H1 (cell line): ENCODE data around the gene KCNN4. TPM values are rescaled to one million over a fixed set of nuclear protein-coding genes. Genes with fewer than 3 reads are reported as not detected.

Source experiments
- CHD7 ChIP-seq: fragments of 300-600 bp; sonication (generic); IDR thresholded peaks from 2 replicates; pipeline ENCODE4 v1.7.1; 2012; ENCODE audit warnings: low read length, moderate library complexity, mild to moderate bottlenecking, inconsistent platforms; ENCODE audit not compliant: insufficient replicate concordance
- CREB1 ChIP-seq: IDR thresholded peaks from 2 replicates; pipeline ENCODE4 v1.6.1; 2012; ENCODE audit warnings: inconsistent platforms
- POU5F1 ChIP-seq: IDR thresholded peaks from 2 replicates; pipeline ENCODE4 v1.6.1; 2011; ENCODE audit warnings: low read depth, mild to moderate bottlenecking, low read length, moderate library complexity
- TCF12 ChIP-seq: IDR thresholded peaks from 2 replicates; pipeline ENCODE4 v1.6.1; 2011; ENCODE audit warnings: low read depth, mild to moderate bottlenecking, low read length
- polyA plus RNA-seq, 7 experiments: library from polyadenylated mRNA; depleted of rRNA in 3 of 7; stranded (reverse) in 5 of 7; unstranded in 2 of 7; fragments of >200 nt in 5 of 7; fragments of 200-250 nt in 2 of 7; gene quantifications; 1 replicate in 5 of 7; 2 replicates in 1 of 7; 4 replicates in 1 of 7; pipeline versions ENCODE4 v1.2.1 to v1.2.3, GENCODE V29; 2011 to 2013; ENCODE audit warnings: missing spikeins in 2 of 7, mixed read lengths in 2 of 7
- total RNA-seq: library from RNA; stranded (reverse); fragmentation: NEBNext Ultra II Directional; extraction: Animal tissue kit (Norgen Biotek cat#: 25700); gene quantifications from 2 replicates; pipeline ENCODE4 v1.2.1, GENCODE V29; 2021

KCNN4 gene
- total and polyA plus RNA-seq, 2 of the 8 experiments (the other 6 are each of a cell fraction or from before 2014, with no cell fraction given): 0.78 to 1.5 TPM

- TF ChIP-seq POU5F1 (no peak), TCF12 (no peak), CHD7 (no peak), CREB1 (no peak)
Measured at GRCh38 chr19:43735957-43736356, 44.8 kb downstream of the KCNN4 start (continued).
